Measurements from ENCODE around the gene SPINK8. TPM values are rescaled to one million over a fixed set of nuclear protein-coding genes. Genes with fewer than 3 reads are reported as not detected.
A peak's percentile ranks its signal among the peaks of the same experiment; 100 is the strongest.

SPINK8 gene
- total RNA-seq, 1 experiment from 2014 or later = not detected

DNA sequence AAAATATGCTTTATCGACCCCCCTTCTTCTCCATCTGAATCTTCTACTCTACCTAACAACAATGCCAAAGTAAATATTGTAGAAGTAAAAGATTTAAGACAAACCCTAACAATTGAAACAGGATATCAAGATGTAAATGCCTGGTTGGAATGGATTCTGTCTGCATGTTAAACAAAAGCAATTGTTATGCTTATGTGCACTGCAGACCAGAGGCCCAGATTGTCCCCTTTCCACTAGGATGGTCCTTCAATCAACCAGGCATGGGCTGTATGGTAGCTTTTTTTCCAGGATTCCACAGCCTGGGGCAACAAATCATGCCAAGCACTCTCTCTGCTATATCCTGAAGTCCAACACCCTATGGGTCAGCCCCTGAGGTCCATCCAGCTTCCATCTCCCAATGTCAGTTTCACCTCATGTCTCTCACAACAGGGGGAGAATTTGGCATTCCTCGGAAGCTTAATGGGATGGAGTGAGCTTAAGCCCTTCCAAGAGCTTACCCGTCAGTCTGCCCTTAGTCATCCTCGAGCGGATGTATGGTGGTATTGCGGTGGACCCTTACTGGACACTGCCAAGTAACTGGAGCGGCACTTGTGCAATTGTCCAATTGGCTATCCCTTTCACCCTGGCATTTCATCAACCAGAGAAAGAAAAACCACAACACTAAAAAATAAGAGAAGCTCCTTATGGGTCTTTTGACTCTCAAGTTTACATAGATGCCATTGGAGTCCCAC is 56.4 kb downstream of the SPINK8 start:
- Mint-ChIP-seq H3K36me3 (ENCODE audit: insufficient read depth in 1 of 3, low read depth in 3 of 3) (peaks cover 21 to 31% (median 24%) of the 10 kb centered on the region in 3 experiments), H3K4me3 (peak overlapping the region; percentile 14 to 40; a peak in 4 of 5 replicates)
- no peaks in the 10 kb centered on the region for H3K9me3 ChIP-seq (ENCODE audit: control insufficient read depth, low read depth, low read length)

More for the DNA sequence above, 56.4 kb downstream of the SPINK8 start:
- Histone ChIP-seq H2AFZ (ENCODE audit: low read length) (no peak overlapping the region), H3K23ac (ENCODE audit: insufficient read length, low read depth, low read length) (no peak overlapping the region), H3K14ac (ENCODE audit: insufficient read depth, low read length) (no peak overlapping the region), H3K79me2 (ENCODE audit: insufficient read depth, low read length) (no peaks in the 10 kb centered on the region), H2BK15ac (ENCODE audit: low read depth, low read length) (no peak overlapping the region), H2BK120ac (ENCODE audit: low read depth, low read length, poor library complexity, severe bottlenecking) (no peak overlapping the region), H3K9ac (ENCODE audit: extremely low read depth, insufficient read length, low read length) (no peak overlapping the region), H2BK20ac (ENCODE audit: low read depth, low read length, poor library complexity, severe bottlenecking) (no peak overlapping the region), H3K27me3 (ENCODE audit: insufficient read depth, low read length) (no peaks in the 10 kb centered on the region), H3K4me1 (ENCODE audit: insufficient read depth, low read length) (peaks cover 22% of the 10 kb centered on the region; the same call in 1 of the 2 replicates), H2AK5ac (ENCODE audit: insufficient read length, low read length) (no peak overlapping the region), H2BK5ac (ENCODE audit: insufficient read length, low read length) (no peak overlapping the region), H4K20me1 (ENCODE audit: control insufficient read depth, insufficient read depth, insufficient read length) (peaks cover 3% of the 10 kb centered on the region), H3K18ac (ENCODE audit: insufficient read length, low read depth, low read length) (no peak overlapping the region), H4K5ac (ENCODE audit: insufficient read length, low read depth, low read length) (no peak overlapping the region), H3K56ac (ENCODE audit: insufficient read length, low read depth, low read length) (no peak overlapping the region), H3K4ac (ENCODE audit: low read depth, low read length) (no peak overlapping the region), H3K79me1 (ENCODE audit: insufficient read depth, low read depth, low read length, poor library complexity, severe bottlenecking) (no peaks in the 10 kb centered on the region), H4K91ac (ENCODE audit: insufficient read length, low read depth, low read length) (no peak overlapping the region), H3K23me2 (ENCODE audit: insufficient read length, low read depth, low read length, poor library complexity, severe bottlenecking) (no peaks in the 10 kb centered on the region), H3T11ph (ENCODE audit: low read length) (no peak overlapping the region), H4K8ac (replicated peaks; ENCODE audit: insufficient read length, low read depth, low read length) (no peak overlapping the region), H3K4me2 (ENCODE audit: insufficient read depth, insufficient read length, low read length) (peak overlapping the region; percentile 9), H3K27ac (ENCODE audit: insufficient read length, low read depth, low read length) (no peak overlapping the region), H2BK12ac (ENCODE audit: insufficient read length, low read depth, low read length) (no peak overlapping the region)
- H3K4me1 Mint-ChIP-seq = peaks cover 54 to 59% of the 10 kb centered on the region in 2 experiments
- H3K27me3 Mint-ChIP-seq (ENCODE audit: low read depth) = no peaks in the 10 kb centered on the region; the same call in 1 of the 2 replicates
- H3K9me3 Mint-ChIP-seq = peaks cover 6 to 8% of the 10 kb centered on the region in 2 experiments; a peak in 3 of 5 replicates
- no peak for DNase-seq
- TF ChIP-seq, protein P1, sequence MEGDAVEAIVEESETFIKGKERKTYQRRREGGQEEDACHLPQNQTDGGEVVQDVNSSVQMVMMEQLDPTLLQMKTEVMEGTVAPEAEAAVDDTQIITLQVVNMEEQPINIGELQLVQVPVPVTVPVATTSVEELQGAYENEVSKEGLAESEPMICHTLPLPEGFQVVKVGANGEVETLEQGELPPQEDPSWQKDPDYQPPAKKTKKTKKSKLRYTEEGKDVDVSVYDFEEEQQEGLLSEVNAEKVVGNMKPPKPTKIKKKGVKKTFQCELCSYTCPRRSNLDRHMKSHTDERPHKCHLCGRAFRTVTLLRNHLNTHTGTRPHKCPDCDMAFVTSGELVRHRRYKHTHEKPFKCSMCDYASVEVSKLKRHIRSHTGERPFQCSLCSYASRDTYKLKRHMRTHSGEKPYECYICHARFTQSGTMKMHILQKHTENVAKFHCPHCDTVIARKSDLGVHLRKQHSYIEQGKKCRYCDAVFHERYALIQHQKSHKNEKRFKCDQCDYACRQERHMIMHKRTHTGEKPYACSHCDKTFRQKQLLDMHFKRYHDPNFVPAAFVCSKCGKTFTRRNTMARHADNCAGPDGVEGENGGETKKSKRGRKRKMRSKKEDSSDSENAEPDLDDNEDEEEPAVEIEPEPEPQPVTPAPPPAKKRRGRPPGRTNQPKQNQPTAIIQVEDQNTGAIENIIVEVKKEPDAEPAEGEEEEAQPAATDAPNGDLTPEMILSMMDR (conservative IDR thresholded peaks at IDR 0.05) = no peak
- no CpG with 5 or more reads among the region's 7 CpGs for WGBS (ENCODE audit: extremely low coverage, insufficient read length, low lambda C conversion rate)
- peak overlapping the region; percentile 76 to 80 (median 79); a peak in 5 of 7 replicates for H3K27ac Mint-ChIP-seq
